ENCODE measurements around the gene NELFB.

Gene NELFB

DNA sequence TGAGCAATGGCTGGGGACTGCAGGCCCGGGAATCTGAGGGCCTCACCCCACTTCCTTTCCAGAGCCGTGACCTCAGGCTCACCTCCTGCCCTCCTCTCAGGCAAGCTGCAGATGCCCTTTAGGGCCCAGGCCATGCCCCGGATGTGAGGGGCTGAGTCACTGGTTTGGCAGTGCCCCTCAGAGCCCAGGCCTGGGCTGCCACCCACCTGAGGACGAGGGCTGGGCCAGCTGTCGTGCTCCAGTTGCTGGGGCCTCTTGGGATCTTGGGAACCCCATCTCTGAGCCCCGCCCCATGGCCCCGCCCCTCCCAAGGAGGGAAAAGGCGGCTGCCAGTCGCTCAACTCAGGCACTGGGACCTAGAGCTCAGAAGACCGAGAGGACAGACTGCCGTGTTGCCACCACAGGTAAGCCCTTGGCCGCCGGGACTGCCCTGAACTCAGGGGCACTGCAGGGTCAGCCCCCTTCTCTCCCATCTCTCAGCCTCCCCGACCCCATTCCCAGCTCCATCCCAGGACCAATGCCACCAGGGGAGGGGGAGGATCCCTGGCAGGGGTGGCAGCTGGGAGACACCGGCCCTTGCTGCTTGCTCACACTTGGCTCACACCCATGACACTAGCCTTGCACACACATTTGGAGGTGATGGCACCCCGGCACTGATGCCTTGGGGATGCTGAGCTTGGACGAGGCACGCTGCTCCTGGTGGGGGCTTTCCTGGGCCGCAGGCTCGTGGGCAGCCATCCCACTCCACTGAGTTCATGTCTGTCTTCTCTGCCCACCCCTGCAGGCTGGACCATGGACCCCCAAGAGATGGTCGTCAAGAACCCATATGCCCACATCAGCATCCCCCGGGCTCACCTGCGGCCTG is 30.1 kb upstream of the NELFB start, which contains the start of gene CYSRT1:
Gene CYSRT1, plus strand, starts transcription at position 345 of the 865 bp plus-strand sequence. Its CDS starts 448 bp downstream, at position 793.
- no peak for DNase-seq

DNA sequence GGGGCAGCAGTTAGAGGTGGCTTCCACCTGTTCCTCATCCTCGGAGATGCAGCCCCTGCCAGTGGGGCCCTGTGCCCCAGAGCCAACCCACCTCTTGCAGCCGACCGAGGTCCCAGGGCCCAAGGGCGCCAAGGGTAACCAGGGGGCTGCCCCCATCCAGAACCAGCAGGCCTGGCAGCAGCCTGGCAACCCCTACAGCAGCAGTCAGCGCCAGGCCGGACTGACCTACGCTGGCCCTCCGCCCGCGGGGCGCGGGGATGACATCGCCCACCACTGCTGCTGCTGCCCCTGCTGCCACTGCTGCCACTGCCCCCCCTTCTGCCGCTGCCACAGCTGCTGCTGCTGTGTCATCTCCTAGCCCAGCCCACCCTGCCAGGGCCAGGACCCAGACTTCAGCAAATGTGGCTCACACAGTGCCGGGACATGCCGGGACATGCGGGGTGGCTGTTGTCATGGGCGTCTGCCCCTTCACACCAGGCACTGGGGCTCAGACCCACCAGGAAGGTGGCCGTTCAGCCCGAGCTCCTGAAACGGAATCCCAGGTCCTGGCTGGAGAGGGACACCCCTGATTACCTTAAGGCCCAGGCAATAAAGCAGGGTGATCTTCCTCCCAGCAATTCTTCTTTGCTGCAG is 29.3 kb upstream of the NELFB start:
- no peak for DNase-seq

DNA sequence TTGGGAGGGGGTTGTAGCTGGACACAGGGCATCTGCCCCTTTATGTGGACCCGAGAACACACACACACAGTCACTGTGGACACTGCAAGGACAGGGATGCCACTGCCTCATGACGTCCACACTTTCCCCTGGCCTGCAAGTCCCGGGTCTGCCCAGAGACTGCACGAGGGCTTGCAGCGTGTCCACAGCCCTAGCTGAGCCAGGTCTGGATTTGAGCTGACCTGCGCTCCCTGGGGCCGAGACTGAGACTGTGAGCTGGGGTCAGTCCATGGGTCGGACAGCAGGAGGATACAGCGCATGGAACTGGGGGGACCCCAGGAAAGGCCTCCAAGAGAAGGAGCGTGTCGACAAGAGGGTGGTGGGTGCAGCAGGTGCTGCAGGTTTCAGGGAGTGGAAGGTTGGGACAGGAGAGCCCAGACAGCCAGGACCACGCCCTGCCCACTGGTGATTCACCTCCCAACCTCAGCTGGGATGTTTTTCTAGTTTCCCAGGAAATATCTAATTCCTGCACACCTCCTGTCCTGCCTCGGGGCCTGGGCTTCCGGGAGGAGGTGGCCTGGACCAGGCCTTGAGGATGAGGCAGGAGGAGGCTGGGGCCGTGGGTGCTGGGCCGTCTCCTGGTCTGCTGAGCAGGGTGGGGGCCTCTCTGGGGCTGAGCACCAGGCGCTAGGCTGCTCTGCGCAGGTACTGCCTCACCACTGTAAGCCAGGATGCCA is 28.6 kb upstream of the NELFB start:
- DNase-seq = no peak

DNA sequence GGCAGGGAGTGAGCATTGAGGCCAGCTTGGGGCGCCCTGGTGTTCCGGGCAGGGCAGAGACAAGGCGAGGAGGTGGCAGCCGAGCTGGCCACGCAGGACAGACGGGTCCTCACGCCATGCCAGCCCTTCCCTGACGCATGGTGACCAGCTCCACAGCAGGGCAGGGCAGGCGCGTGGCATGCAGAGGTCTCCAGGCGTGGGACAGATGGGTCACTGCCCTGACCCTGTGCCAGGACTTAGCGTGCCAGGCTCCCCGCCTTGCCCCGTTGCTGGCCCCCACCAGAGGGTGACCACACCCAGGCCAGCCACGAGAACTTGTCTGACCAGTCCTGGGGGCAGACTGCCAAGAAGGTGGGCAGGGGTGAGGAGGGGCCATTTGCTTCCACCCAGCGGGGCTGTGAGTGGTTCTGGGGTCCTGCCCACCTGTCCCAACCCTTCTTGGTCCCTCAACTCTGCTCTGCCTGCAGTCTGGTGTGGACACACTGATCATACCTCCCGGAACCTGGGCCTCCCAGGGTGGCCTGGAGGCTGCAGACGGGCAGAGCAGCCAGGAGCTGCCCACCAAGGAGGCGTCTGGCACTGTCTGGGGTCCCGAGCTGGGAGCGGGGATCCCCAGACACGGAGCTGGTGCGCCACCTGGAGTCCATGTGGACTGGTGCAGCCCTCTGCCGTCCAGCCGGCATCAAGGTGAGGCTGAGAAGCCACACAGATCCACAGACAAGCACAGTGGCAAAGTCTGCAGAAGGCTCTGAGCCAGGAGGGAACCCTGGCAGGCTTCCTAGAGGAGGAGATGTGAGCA is 27.9 kb upstream of the NELFB start, which contains the start of gene RNF224:
Gene RNF224, plus strand, starts transcription at position 449 of the 799 bp plus-strand sequence. CDS start 834 bp downstream, outside the sequence.
- no peak for DNase-seq

DNA sequence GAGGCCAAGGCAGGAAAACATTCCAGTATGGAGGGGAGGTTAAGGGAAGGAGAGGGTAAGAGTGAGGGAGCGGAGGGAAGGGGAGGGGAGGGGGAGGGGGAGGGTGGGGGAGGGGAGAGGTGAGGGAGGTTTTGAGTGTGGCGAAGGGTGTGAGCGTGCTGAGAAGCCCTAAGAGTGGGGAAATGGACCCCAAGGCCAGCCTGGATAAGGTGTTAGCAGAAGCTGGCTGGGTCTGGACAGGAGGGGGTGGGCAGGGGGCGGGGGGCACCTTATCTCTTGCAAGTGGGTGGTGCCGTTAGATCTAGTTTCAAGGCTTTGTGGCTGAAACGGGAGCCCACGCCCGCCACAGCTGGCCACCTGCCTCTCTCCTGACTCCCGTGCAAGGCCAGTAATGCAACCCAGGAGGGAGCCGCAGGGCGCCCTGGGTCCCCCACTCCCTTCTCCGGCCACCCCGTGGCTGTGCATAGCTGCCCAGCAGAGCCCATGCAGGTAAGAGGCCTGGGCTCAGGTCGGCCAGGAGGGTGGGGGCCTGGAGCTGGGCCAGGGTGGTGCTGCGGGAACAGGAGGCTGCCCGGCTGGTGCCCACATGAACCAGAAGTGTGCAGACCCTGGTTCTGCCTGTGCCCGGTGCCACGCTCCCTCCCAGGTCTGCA is 27.1 kb upstream of the NELFB start:
- no peak for DNase-seq

DNA sequence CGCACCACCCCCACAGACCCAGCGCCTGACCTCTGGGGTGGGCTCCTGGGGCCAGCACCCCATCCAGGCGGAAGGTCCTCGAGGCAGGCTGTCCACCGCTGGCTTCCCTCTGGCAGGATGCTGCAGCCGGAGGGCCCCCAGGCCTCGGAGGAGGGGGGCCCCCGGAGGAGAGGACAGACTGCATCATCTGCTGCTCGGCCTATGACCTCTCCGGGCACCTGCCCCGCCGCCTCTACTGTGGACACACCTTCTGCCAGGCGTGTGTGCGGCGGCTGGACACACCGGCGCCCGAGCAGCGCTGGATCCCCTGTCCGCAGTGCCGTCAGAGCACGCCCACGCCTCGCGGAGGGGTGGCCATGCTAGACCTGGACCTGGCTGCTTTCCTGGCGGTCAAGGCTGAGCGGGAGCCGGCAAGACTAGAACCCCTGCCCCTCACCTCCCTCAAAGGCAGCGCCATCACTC is 26.6 kb upstream of the NELFB start:
- no peak for DNase-seq

DNA sequence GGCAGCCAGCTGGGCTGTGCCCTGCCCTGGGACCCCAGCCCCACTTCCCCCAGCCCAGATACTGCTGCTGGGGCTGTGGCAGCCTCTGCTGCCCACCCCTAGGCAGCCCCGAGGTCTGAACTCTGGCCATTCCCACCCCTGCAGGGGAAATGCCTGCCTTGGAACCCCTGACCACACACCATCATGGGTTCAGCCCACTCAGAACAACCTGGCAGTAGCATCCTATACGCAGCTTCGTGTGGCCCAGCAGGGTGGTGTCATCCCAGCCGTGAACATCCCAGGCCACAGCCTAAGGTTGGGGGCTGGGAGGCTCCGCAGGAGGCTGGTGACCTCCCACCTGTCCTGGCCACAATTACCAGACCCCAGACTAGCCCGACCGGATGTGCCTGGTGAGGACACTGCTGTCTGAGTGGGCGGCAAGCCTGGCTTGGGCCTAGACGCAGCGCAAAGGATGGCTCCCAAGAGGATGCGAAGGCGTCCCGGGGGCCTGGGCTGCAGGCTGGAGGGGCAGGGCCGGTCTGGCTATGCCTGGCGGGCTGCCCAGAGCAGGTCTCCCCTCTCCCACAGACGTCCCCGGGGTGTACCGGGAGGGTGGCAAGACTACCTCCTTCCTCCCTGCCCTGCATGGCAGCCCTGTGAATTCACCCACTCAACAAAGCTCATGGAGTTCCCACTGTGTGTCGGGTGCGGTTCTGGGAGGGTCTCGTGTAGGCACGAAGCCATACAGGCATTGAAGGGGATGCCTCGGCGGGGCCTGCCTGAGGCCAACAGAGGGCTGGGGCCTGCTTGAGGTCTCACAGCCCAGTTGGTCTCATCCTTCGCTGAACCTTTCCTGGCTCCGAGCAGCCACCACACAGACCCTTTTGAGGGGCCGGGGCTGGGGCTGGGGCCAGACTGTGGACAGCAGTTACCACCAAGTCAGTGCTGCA is 25.9 kb upstream of the NELFB start:
- no peak for DNase-seq

DNA sequence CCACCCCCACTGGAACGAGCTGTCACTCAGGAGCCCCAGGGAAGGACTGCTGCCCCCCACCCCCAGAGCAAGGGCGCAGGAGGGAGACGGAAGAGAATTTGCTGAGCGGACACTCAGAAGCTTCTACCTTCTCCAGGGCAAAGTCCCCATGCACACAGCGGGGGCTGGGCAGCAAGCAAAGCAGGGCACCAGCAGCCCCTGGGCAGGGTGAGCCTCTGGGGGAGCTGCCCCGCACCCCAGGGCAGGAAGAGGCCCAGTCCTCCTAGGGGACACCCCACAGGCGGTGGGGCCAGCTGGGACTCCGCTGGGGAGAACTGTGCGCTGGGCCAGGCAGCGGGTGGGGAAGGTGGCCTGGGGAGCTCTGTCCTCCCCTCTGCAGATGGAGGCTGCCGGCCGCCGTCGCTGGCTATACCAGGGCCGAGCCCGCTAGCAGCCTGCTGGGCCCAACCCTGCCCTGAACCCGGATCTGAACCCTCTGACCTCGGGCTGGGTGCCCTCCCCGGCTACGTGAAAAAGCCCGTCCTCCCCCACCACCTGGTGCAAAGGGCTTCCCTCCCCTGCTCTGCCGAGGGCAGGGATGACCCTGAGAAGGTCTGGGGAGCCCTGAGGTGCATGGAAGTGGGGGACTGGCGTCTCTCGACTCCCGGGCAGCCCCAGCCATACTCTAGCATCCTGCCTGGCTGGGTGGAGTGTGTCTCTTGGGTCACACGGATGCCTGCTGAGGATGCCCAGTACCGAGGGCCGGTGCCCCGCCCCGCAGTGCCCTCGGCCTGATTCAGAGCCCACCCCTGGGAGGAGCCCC is 25.0 kb upstream of the NELFB start:
- DNase-seq = no peak

DNA sequence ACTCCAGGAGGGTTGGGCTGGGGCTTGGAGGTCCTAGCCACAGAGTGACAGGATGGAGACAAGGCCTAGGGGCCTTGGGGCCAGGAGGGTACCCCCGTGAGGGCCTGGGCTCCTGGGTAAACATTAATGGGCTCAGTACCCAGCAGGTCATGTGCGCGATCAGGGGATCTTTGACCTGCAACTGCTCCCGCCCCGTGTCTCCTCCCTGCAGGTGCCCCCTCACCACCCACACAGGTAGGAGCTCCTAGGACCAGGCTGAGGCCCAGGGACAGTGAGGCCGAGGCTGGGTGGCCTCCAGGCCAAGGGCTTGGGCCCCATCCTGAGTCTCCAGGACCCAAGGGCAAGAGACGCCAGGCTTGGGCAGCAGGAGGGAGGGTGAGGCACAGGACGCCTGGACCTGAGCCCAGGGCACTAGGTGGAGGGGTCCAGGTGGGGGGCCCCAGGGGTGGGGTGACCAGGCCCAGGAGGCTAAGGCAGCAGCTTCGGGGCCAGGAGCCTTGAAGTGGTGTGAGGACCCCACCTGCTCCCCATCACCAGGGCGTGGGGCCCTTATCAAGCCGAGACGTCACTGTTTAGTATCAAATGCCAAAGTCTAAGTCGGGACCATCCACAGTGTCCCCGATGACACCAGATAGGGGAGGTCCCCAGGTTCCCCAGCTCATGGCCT is 24.3 kb upstream of the NELFB start, which contains the start of gene SLC34A3:
Gene SLC34A3, plus strand, starts transcription at position 197 of the 667 bp plus-strand sequence. CDS start 802 bp downstream, outside the sequence.
- no peak for DNase-seq

DNA sequence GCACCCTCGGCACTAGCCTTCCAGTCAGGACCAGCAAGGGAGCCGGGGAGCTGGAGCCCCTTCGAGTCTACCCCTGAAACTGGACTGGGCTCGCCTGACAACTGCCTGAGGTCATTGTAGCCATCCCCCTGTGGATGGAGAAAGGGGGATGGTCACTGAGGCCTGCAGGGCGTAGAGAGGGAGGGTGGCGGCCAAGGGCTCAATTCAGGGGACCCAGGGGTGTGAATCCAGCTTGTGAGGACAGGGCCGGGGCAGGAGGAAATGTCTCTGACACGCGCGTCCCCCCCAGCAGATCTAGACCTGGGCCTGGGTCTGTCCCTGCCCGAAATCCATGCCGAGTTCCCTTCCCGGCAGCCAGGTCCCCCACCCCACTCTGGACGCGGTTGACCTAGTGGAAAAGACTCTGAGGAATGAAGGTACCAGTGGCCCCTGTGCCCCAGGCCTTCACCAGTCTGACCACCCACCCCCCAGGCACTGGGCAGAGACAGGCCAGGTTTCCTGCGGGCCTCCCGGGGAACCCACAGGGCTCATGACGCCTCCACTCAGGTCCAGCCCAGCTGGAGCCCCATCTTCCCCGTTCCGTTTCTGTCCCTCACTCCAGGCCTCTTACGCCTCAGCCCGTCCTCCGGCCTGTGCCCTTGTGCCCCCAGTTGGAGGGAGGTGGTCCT is 23.6 kb upstream of the NELFB start:
- DNase-seq = no peak

DNA sequence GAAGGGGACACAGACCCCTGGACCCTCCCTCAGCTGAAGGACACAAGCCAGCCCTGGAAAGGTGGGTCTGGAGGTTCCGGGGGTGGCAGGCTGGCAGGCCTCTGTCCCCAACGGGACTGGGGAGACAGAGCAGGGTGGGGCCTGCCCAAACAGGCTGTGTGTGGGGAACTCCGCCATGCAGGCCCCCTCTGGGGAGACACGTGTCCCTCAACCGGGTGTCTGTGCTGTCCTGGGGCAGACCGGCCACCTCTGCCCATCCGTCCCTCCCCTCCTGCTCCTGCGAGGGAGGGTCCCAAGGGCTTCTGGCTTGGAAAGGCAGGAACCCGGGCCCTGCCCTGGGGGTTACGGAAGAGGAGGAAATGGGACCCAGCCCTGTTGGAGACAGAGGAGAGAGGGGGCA is 23.0 kb upstream of the NELFB start:
- DNase-seq = no peak

DNA sequence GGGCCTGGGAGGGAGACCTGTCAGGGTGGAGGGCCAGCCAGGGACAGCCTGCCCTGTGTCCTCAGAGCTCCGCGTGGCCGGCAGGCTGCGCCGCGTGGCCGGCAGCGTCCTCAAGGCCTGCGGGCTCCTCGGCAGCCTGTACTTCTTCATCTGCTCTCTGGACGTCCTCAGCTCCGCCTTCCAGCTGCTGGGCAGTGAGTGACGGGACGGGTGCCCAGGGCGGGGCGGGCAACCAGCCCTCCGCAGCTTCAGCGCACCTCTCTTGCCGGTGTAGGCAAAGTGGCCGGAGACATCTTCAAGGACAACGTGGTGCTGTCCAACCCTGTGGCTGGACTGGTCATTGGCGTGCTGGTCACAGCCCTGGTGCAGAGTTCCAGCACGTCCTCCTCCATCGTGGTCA is 22.6 kb upstream of the NELFB start:
- DNase-seq = no peak

DNA sequence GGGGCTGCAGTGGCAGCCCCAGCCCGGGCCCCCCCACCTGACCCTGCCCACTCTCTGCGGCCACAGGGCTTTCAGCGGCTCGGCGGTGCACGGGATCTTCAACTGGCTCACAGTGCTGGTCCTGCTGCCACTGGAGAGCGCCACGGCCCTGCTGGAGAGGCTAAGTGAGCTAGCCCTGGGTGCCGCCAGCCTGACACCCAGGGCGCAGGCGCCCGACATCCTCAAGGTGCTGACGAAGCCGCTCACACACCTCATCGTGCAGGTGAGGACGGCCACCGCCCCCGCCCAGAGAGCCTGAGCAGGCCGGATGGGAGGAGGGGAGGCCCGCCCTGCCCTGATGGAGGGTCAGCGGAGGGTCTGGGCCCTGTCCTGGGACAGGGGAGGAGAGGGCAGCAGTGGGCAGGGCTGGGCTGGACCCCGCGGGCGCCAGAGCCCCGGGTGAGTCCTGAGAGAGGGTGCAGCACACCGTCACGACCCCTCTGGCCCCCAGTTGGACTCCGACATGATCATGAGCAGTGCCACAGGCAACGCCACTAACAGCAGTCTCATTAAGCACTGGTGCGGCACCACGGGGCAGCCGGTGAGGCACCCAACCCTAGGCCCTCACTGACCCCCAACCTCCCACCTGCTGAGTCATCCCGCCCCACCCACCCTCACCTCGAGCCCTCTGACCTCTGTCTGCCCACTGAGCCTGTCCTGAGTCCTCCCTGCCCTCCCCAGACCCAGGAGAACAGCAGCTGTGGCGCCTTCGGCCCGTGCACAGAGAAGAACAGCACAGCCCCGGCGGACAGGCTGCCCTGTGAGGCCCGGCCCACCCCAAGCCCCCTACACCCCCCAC is 21.8 kb upstream of the NELFB start:
- no peak for DNase-seq

DNA sequence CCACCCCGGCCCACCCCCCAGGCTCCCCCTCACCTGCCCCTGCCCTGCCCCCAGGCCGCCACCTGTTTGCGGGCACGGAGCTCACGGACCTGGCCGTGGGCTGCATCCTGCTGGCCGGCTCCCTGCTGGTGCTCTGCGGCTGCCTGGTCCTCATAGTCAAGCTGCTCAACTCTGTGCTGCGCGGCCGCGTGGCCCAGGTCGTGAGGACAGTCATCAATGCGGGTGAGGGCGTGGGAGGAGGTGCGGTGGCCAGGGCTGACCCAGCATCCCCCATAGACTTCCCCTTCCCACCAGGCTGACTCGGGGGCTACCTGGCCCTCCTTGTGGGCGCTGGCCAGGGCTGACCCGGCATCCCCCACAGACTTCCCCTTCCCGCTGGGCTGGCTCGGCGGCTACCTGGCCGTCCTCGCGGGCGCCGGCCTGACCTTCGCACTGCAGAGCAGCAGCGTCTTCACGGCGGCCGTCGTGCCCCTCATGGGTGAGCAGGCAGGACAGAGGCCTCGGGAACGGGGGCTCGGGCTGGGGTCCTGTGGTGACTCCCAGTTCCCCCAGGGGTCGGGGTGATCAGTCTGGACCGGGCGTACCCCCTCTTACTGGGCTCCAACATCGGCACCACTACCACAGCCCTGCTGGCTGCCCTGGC is 21.0 kb upstream of the NELFB start:
- DNase-seq = no peak

DNA sequence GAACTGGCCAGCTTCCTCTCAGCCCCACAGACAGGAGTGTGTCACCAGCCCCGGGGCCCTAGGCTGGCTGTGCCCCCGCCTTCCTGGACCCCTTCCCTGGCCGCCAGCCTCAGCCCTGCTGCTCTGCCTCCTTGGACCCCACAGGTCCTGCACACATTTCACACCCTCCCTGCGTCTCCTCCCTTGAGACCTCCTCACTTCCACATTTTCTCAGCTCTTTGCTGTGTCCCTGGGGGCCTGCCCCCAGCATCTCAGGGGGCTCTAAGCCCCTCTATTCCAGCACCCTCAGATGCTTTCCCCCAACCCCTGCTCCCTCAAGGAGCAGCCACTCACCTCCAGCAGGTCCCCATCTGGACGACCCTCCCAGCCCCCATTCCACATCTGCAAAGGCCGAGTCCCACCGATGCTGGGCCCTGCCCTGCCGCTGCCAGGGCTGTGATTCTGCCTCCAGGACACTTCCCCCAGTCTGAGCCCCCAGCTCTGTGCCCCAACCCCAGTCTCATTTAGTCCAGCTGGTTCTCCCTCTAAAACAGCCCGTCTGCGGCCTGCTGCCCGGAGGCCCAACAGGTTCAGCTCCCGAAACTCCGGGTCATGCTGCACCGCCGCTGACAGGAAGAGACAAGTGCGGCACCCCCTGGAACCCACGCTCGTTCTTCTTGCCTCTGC is 20.2 kb upstream of the NELFB start:
- no peak for DNase-seq

DNA sequence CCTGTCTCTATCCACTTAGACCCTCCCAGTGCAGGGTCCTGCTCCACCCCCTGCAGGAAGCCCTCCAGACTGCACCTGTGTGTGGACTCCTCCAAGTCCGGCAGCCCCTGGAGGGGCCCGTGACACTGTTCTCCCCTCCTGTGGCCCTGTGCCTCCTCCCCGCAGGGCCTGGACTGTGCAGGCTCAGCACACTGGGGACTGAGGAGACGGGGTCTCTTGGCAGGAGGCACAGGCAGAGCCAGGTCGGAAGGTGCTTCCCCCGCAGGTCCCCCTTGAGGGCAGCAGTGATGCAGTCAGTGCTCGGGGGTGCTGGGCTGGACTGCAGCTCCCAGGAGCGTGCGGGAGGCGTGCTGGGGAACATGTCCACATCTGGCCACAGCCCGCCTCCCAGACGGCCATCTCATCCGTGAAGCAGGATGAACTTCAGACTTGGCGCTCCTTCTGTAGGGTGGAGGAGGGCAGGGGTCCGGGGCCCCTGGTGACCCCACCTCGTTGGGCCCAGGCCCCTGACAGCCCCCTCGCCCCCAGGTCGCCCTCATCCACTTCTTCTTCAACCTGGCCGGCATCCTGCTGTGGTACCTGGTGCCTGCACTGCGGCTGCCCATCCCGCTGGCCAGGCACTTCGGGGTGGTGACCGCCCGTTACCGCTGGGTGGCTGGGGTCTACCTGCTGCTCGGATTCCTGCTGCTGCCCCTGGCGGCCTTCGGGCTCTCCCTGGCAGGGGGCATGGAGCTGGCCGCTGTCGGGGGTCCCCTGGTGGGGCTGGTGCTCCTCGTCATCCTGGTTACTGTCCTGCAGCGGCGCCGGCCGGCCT is 19.5 kb upstream of the NELFB start:
- DNase-seq = no peak

All from NCI-H2081 treated with DMSO at 0.1 percent for 48 hours (cell line).